Astrocyte (in vitro differentiated cells and primary cell): ENCODE measurements around the gene HSF4.

Experiments
- CTCF ChIP-seq: IDR thresholded peaks from 2 replicates; pipeline ENCODE4 v1.5.1; 2011; ENCODE audit warnings: low read depth, mild to moderate bottlenecking, inconsistent platforms, low read length, moderate library complexity; ENCODE audit not compliant: insufficient read depth
- EZH2 ChIP-seq: IDR thresholded peaks from 2 replicates; pipeline ENCODE4 v1.6.1; 2012; ENCODE audit warnings: mild to moderate bottlenecking, low read length, inconsistent platforms; ENCODE audit not compliant: insufficient read depth

- TF ChIP-seq EZH2 (no peak), CTCF (no peak)
Observed at GRCh38 chr16:67129422-67129821, 35.1 kb upstream of the HSF4 start.
